Measurements from ENCODE around the gene SLC35F1. TPM values are rescaled to one million over a fixed set of nuclear protein-coding genes. Genes with fewer than 3 reads are reported as not detected.
A peak's percentile ranks its signal among the peaks of the same experiment; 100 is the strongest.
"Not testable (repeated sequence)": the region's sequence is repeated elsewhere in the genome, so short reads cannot be mapped to it uniquely, and the experiment has no call there.

Gene SLC35F1
- total RNA-seq, 1 experiment from 2014 or later, result 0.05 TPM

DNA sequence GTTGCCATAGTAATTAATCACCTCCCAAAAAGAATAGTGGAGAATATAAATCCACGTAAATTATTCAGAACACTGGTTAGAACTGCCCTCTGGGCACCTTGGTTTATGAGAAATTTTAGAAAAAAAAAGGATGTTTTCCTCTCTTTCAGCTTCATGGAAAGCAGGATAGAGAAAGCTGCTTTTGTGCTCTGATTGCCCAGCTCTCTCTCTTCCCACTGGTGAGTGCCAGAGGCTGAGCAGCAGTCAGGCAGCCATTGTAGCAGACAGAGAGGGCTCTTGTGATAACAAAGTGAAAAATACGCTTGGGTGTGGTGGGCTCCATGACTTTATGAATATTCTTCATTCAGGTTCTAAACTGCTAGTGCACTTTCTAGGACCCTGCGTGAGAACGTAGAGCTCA lies 26.4 kb downstream of the SLC35F1 start:
- H3K4me3 ChIP-seq, result no peak overlapping the region
- H3K4me1 ChIP-seq (replicated peaks), result no peaks in the 10 kb centered on the region
- no peaks in the 10 kb centered on the region for H3K9me3 ChIP-seq (replicated peaks)
- no peaks in the 10 kb centered on the region for H3K36me3 ChIP-seq
- H3K27ac ChIP-seq, result no peak overlapping the region
- no peaks in the 10 kb centered on the region for H3K27me3 ChIP-seq (replicated peaks)
- DNase-seq (ENCODE audit: low read depth in 1 of 2, low spot score in 2 of 2), result no peak

DNA sequence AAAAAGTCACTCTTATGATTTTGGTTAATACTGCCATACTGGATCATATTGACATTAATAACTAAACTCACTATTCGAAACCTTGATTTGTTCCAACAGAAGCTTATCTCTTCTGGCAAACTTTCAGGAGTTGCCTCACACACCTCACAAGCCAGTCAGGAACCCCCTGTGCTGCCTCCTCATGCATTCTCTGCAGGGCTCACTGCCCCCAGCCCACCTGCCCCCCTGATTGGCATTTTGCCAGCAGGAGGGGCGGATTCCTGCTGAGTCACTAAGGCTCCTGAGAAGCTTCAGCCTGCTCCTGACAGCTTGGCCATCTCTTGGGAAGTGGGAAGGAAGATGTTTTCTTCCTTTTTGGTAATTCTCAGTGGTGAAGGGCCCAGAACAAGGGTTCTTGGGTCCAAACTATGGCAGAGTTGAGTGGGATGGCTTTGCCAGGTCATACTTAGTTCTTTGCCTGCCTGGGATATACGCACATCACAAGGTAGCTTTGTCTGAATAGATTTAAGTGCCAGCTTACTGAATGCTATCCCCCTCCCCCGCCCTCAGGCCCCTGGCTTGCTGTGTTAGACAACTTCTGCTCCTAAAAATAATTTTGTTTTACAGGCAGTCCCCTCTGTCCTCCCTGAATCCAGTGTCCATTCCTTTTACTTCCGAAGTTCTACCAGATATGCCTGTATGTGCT lies 31.4 kb downstream of the SLC35F1 start:
- DNase-seq (ENCODE audit: low read depth in 1 of 2, low spot score in 2 of 2), result no peak
- no peak overlapping the region for H3K27ac ChIP-seq
- H3K36me3 ChIP-seq, result no peaks in the 10 kb centered on the region
- H3K27me3 ChIP-seq (replicated peaks), result no peaks in the 10 kb centered on the region
- no peak overlapping the region for H3K4me3 ChIP-seq
- no peaks in the 10 kb centered on the region for H3K4me1 ChIP-seq (replicated peaks)
- H3K9me3 ChIP-seq (replicated peaks), result no peaks in the 10 kb centered on the region

- Histone ChIP-seq H3K4me1 (replicated peaks) (no peaks in the 10 kb centered on the region), H3K27me3 (replicated peaks) (no peaks in the 10 kb centered on the region), H3K27ac (no peak overlapping the region), H3K9me3 (replicated peaks) (no peaks in the 10 kb centered on the region), H3K36me3 (no peaks in the 10 kb centered on the region), H3K4me3 (no peak overlapping the region)
- DNase-seq (ENCODE audit: low read depth in 1 of 2, low spot score in 2 of 2), result no peak
Observed at GRCh38 chr6:117947234-117947633, 40.2 kb downstream of the SLC35F1 start.

DNA sequence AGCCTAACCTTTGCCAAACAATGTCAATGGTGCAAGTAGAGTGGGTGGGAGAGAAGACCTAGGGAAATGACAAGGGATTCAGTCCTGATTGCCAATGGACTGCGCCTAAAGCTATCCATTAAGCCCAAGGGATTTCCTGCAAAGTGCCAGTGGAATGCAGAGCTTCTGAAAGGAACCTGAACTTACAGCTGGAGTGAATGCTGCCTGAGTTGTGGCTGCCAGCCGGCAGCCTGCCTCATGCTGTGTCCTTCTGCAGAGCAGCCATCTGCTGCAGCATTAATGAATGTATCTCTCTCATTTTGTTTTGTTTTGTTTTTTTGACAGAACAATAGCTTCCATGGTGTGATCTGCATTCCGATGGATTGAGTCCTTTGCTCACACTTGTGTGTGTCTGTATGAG lies 44.7 kb downstream of the SLC35F1 start:
- no peaks in the 10 kb centered on the region for H3K9me3 ChIP-seq (replicated peaks)
- H3K36me3 ChIP-seq, result no peaks in the 10 kb centered on the region
- no peak overlapping the region for H3K27ac ChIP-seq
- H3K4me3 ChIP-seq, result no peak overlapping the region
- DNase-seq (ENCODE audit: low read depth in 1 of 2, low spot score in 2 of 2), result no peak
- no peaks in the 10 kb centered on the region; the same call in 1 of the 2 replicates for H3K27me3 ChIP-seq (replicated peaks)
- H3K4me1 ChIP-seq (replicated peaks), result no peaks in the 10 kb centered on the region

DNA sequence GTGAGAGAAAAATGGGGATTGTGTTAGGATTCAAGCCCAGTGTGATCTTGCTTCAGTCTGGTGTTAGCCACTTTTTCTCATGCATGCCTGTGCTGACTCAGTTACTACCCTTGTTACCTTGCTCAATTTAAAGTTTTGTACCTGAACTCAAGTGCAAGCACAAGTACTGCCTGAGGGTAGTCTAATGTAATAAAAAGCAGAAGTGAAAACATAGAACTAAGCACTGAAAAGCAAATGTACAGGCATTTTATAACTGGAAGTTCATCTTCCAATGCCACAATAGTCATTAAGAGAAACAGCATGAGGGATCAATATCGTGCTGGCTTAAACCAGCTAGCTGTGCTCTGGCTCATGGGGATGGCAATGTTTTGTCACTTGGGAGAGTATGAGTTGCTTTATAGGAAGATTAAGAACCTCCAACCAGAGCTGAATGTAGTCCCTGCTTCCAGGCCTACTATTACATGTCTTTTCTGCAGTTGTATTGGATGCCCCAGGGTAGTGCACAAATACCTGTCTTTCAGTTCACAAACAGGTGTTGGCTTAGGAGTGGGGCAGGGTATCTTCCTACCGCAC lies 48.7 kb downstream of the SLC35F1 start:
- H3K36me3 ChIP-seq, result no peaks in the 10 kb centered on the region
- no peak overlapping the region for H3K27ac ChIP-seq
- no peaks in the 10 kb centered on the region for H3K9me3 ChIP-seq (replicated peaks)
- no peaks in the 10 kb centered on the region for H3K4me1 ChIP-seq (replicated peaks)
- no peaks in the 10 kb centered on the region; the same call in 1 of the 2 replicates for H3K27me3 ChIP-seq (replicated peaks)
- DNase-seq (ENCODE audit: low read depth in 1 of 2, low spot score in 2 of 2), result no peak
- no peak overlapping the region for H3K4me3 ChIP-seq

GRCh38 chr6:117956386-117956785 lies 49.3 kb downstream of the SLC35F1 start:
- no peak for DNase-seq (ENCODE audit: low read depth in 1 of 2, low spot score in 2 of 2)
- Histone ChIP-seq H3K9me3 (replicated peaks) (no peaks in the 10 kb centered on the region), H3K27ac (no peak overlapping the region), H3K4me3 (no peak overlapping the region), H3K27me3 (replicated peaks) (no peaks in the 10 kb centered on the region; the same call in 1 of the 2 replicates), H3K4me1 (replicated peaks) (no peaks in the 10 kb centered on the region), H3K36me3 (no peaks in the 10 kb centered on the region)

DNA sequence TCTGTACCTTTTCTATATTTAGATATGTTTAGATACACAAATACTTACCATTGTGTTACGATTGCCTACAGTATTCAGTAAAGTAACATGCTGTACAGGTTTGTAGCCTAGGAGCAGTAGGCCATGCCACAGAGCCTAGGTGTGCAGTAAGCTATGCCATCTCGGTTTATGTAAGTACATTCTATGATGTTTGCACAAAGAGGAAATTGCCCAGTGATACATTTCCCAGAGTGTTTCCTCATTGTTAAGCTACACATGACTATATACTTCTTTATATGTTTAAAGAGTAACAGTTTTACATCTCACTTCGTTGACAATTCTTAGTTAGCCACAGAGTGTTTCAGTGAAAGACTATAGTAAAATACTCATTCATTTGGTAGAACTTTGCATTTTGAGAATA lies 51.5 kb downstream of the SLC35F1 start:
- Histone ChIP-seq H3K27ac (no peak overlapping the region), H3K27me3 (replicated peaks) (no peaks in the 10 kb centered on the region; the same call in 1 of the 2 replicates), H3K4me3 (no peak overlapping the region)

DNA sequence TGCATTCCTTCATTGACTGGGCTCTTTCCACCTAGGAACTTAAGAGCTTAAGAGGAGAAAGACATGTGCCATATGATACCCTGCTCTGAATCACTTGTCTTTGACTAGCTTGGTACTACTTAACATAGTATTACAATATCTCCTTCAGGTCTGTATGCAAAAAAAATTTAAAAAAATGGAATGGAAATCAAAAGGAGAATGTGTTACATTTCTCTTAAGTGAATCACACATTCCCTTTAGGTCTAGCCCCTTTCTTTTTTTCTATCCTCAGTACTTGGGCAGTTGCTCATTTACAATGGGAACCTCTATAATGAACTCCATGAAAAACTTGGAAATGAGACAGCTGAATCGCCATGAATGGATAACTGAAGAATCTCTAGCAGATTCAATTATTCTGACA lies 53.8 kb downstream of the SLC35F1 start:
- H3K27ac ChIP-seq, result no peak overlapping the region
- H3K36me3 ChIP-seq, result no peaks in the 10 kb centered on the region
- H3K27me3 ChIP-seq (replicated peaks), result no peaks in the 10 kb centered on the region

More for the DNA sequence above, 51.5 kb downstream of the SLC35F1 start:
- Histone ChIP-seq H3K9me3 (replicated peaks) (no peaks in the 10 kb centered on the region), H3K4me1 (replicated peaks) (no peaks in the 10 kb centered on the region), H3K36me3 (no peaks in the 10 kb centered on the region)
- no peak for DNase-seq (ENCODE audit: low read depth in 1 of 2, low spot score in 2 of 2)

DNA sequence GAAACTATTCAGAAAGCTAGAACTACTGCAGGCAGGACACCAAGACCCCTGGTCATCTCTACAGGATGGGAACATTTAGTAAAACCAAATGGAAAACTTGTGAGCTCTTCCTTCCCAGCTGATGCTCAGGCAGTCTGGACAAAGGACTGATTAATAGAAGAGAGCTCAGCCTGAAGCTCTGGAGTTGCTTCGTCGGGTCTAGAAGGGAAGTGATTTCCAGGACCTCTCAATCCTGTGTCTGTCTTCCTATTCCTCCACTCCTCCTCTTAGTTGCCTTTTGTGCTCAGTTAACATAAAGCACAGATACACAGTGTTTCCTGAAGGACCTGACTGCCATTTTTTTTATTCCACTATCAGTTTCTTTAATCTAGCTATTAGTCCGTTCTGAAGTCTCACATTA lies 54.2 kb downstream of the SLC35F1 start:
- no peaks in the 10 kb centered on the region for H3K27me3 ChIP-seq (replicated peaks)
- no peak overlapping the region for H3K27ac ChIP-seq
- H3K9me3 ChIP-seq (replicated peaks), result 0 out of 2 replicates have a peak, but pooled peaks cover 2% of the 10 kb centered on the region
- H3K4me3 ChIP-seq, result no peak overlapping the region
- H3K4me1 ChIP-seq (replicated peaks), result no peaks in the 10 kb centered on the region
- DNase-seq (ENCODE audit: low read depth in 1 of 2, low spot score in 2 of 2), result no peak
- no peaks in the 10 kb centered on the region for H3K36me3 ChIP-seq

More for the DNA sequence above, 53.8 kb downstream of the SLC35F1 start:
- Histone ChIP-seq H3K4me1 (replicated peaks) (no peaks in the 10 kb centered on the region), H3K9me3 (replicated peaks) (0 out of 2 replicates have a peak, but pooled peaks cover 2% of the 10 kb centered on the region), H3K4me3 (no peak overlapping the region)
- no peak for DNase-seq (ENCODE audit: low read depth in 1 of 2, low spot score in 2 of 2)

GRCh38 chr6:117965763-117966162 lies 58.7 kb downstream of the SLC35F1 start:
- H3K9me3 ChIP-seq (replicated peaks); H3K27ac ChIP-seq; DNase-seq (ENCODE audit: low read depth in 1 of 2, low spot score in 2 of 2); H3K36me3 ChIP-seq; H3K4me3 ChIP-seq; H3K4me1 ChIP-seq (replicated peaks); H3K27me3 ChIP-seq (replicated peaks): not testable (repeated sequence)

GRCh38 chr6:117971637-117972036 lies 64.6 kb downstream of the SLC35F1 start:
- Histone ChIP-seq H3K4me1 (replicated peaks) (no peaks in the 10 kb centered on the region), H3K27ac (no peak overlapping the region), H3K27me3 (replicated peaks) (no peaks in the 10 kb centered on the region), H3K4me3 (no peak overlapping the region), H3K36me3 (no peaks in the 10 kb centered on the region), H3K9me3 (replicated peaks) (no peaks in the 10 kb centered on the region; the same call in 1 of the 2 replicates)
- DNase-seq (ENCODE audit: low read depth in 1 of 2, low spot score in 2 of 2), result no peak

GRCh38 chr6:117974914-117975627 lies 68.0 kb downstream of the SLC35F1 start:
- H3K4me3 ChIP-seq, result no peak overlapping the region
- no peaks in the 10 kb centered on the region for H3K36me3 ChIP-seq
- no peaks in the 10 kb centered on the region for H3K27me3 ChIP-seq (replicated peaks)
- H3K4me1 ChIP-seq (replicated peaks), result no peaks in the 10 kb centered on the region
- H3K9me3 ChIP-seq (replicated peaks), result no peaks in the 10 kb centered on the region; the same call in 1 of the 2 replicates
- DNase-seq (ENCODE audit: low read depth in 1 of 2, low spot score in 2 of 2), result no peak
- H3K27ac ChIP-seq, result no peak overlapping the region

- Histone ChIP-seq H3K4me1 (replicated peaks) (no peaks in the 10 kb centered on the region), H3K27me3 (replicated peaks) (no peaks in the 10 kb centered on the region), H3K27ac (no peak overlapping the region), H3K36me3 (no peaks in the 10 kb centered on the region), H3K4me3 (no peak overlapping the region), H3K9me3 (replicated peaks) (no peaks in the 10 kb centered on the region)
- peak in 1 of 2 experiments; percentile 10 for DNase-seq (ENCODE audit: low read depth in 1 of 2, low spot score in 2 of 2)
Observed at GRCh38 chr6:117976030-117976651, 69.1 kb downstream of the SLC35F1 start.

GRCh38 chr6:117985916-117986315 lies 78.9 kb downstream of the SLC35F1 start:
- Histone ChIP-seq H3K27ac (no peak overlapping the region), H3K36me3 (no peaks in the 10 kb centered on the region), H3K9me3 (replicated peaks) (no peaks in the 10 kb centered on the region), H3K4me3 (no peak overlapping the region), H3K4me1 (replicated peaks) (no peaks in the 10 kb centered on the region), H3K27me3 (replicated peaks) (no peaks in the 10 kb centered on the region)
- no peak for DNase-seq (ENCODE audit: low read depth in 1 of 2, low spot score in 2 of 2)
